Measurements from ENCODE around the gene RAD51.

GRCh38 chr15:40754574-40754882 is 59.6 kb downstream of the RAD51 start:
- no peak for TF ChIP-seq POLR2AphosphoS5 (IDR thresholded peaks at IDR 0.05)
- TF ChIP-seq CTCF (IDR thresholded peaks at IDR 0.05), result no peak
- no peak for TF ChIP-seq POLR2A (IDR thresholded peaks at IDR 0.05)
